GM23338 (cell line): ENCODE measurements around the gene SLC15A1. TPM values are rescaled to one million over a fixed set of nuclear protein-coding genes. Genes with fewer than 3 reads are reported as not detected.
A peak's percentile ranks its signal among the peaks of the same experiment; 100 is the strongest.

ENCODE experiments used
- ATAC-seq: fragments of 200-7000 bp; cut with Tn5 transposase; 3 replicates; pipeline ENCODE4 v1.9.1; 2020
- DNase-seq: peaks from one replicate; pipeline ENCODE4 v3.0.0-alpha.2; 2015; ENCODE audit warnings: low spot score
- H2AFZ ChIP-seq: fragments of 200-600 bp; sonication (generic); 2 replicates; pipeline ENCODE4 v1.8.0; 2016; ENCODE audit warnings: antibody characterized with exemption, mild to moderate bottlenecking, moderate library complexity
- H3F3A ChIP-seq: fragments of 200-600 bp; sonication (generic); replicated peaks from 2 replicates; pipeline ENCODE4 v1.8.0; 2017; ENCODE audit warnings: antibody characterized with exemption, mixed run types, low read depth
- H3K27ac ChIP-seq: fragments of 200-600 bp; sonication (generic); 2 replicates; pipeline ENCODE4 v1.6.1; 2016; ENCODE audit warnings: low read depth
- H3K27me3 ChIP-seq: fragments of 200-600 bp; sonication (generic); 2 replicates; pipeline ENCODE4 v1.8.0; 2016; ENCODE audit warnings: mild to moderate bottlenecking, mixed run types, moderate library complexity; ENCODE audit not compliant: insufficient read depth
- H3K36me3 ChIP-seq: fragments of 200-600 bp; sonication (generic); 2 replicates; pipeline ENCODE4 v1.8.0; 2016; ENCODE audit warnings: mild to moderate bottlenecking; ENCODE audit not compliant: insufficient read depth
- H3K4me1 ChIP-seq: fragments of 200-600 bp; sonication (generic); 2 replicates; pipeline ENCODE4 v1.8.0; 2016; ENCODE audit warnings: mild to moderate bottlenecking, moderate library complexity; ENCODE audit not compliant: insufficient read depth
- H3K4me2 ChIP-seq: fragments of 200-600 bp; sonication (generic); 2 replicates; pipeline ENCODE4 v1.7.1; 2017; ENCODE audit warnings: mixed run types
- H3K4me3 ChIP-seq: fragments of 200-600 bp; sonication (generic); 2 replicates; pipeline ENCODE4 v1.6.1; 2016; ENCODE audit warnings: mixed run types
- H3K79me2 ChIP-seq: fragments of 200-600 bp; sonication (generic); replicated peaks from 2 replicates; pipeline ENCODE4 v1.8.0; 2017; ENCODE audit warnings: mild to moderate bottlenecking; ENCODE audit not compliant: insufficient read depth
- H3K9me2 ChIP-seq: fragments of 200-600 bp; sonication (generic); 2 replicates; pipeline ENCODE4 v1.8.0; 2017; ENCODE audit not compliant: insufficient read depth
- H4K20me1 ChIP-seq: fragments of 200-600 bp; sonication (generic); replicated peaks from 2 replicates; pipeline ENCODE4 v1.8.0; 2017; ENCODE audit warnings: mild to moderate bottlenecking; ENCODE audit not compliant: insufficient read depth
- H3K27ac Mint-ChIP-seq: 2 replicates; pipeline ENCODE4 v1.8.0; 2020; ENCODE audit warnings: inconsistent platforms, mild to moderate bottlenecking, moderate library complexity, mixed read lengths
- H3K27me3 Mint-ChIP-seq: 3 replicates; pipeline ENCODE4 v1.8.0; 2022; ENCODE audit warnings: low read depth, mild to moderate bottlenecking, moderate library complexity, mixed read lengths, inconsistent platforms; ENCODE audit not compliant: insufficient read depth, poor library complexity
- H3K36me3 Mint-ChIP-seq: 3 replicates; pipeline ENCODE4 v1.8.0; 2021; ENCODE audit warnings: low read depth, mild to moderate bottlenecking, inconsistent platforms, moderate library complexity, mixed read lengths
- H3K4me1 Mint-ChIP-seq: 3 replicates; pipeline ENCODE4 v1.8.0; 2020; ENCODE audit warnings: mild to moderate bottlenecking, inconsistent platforms, mixed read lengths
- H3K4me3 Mint-ChIP-seq: 3 replicates; pipeline ENCODE4 v1.8.0; 2021; ENCODE audit warnings: moderate library complexity, mild to moderate bottlenecking, inconsistent platforms, mixed read lengths
- H3K9me3 Mint-ChIP-seq: 3 replicates; pipeline ENCODE4 v1.8.0; 2020; ENCODE audit warnings: moderate library complexity, mild to moderate bottlenecking, inconsistent platforms, mixed read lengths
- CREB1 ChIP-seq: fragments of 250-450 bp; sonication (Bioruptor Pico); IDR thresholded peaks from 2 replicates; pipeline ENCODE4 v1.5.0; 2020; ENCODE audit warnings: low read depth, mild to moderate bottlenecking, moderate library complexity
- ETS1 ChIP-seq: IDR thresholded peaks from 2 replicates; pipeline ENCODE4 v1.6.1; 2016; ENCODE audit warnings: antibody characterized with exemption
- EZH2 ChIP-seq: fragments of 200-600 bp; sonication (generic); IDR thresholded peaks from one replicate; pipeline ENCODE4 v1.8.0; 2017; ENCODE audit warnings: antibody characterized with exemption, mild to moderate bottlenecking, low read depth; ENCODE audit not compliant: unreplicated experiment
- EZH2phosphoT487 ChIP-seq: fragments of 200-600 bp; sonication (generic); IDR thresholded peaks from one replicate; pipeline ENCODE4 v1.8.1; 2018; ENCODE audit warnings: antibody characterized with exemption; ENCODE audit not compliant: unreplicated experiment
- JUNB ChIP-seq: IDR thresholded peaks from one replicate; pipeline ENCODE4 v1.6.1; 2016; ENCODE audit warnings: antibody characterized with exemption; ENCODE audit not compliant: unreplicated experiment
- NANOG ChIP-seq: IDR thresholded peaks from 2 replicates; pipeline ENCODE4 v1.6.1; 2016; ENCODE audit warnings: antibody characterized with exemption, borderline replicate concordance
- POLR2AphosphoS5 ChIP-seq: IDR thresholded peaks from 2 replicates; pipeline ENCODE4 v1.6.1; 2016; ENCODE audit warnings: antibody characterized with exemption, low read depth
- REST ChIP-seq: IDR thresholded peaks from one replicate; pipeline ENCODE4 v1.6.1; 2018; ENCODE audit warnings: antibody characterized with exemption; ENCODE audit not compliant: unreplicated experiment
- STAT1 ChIP-seq: IDR thresholded peaks from one replicate; pipeline ENCODE4 v1.6.1; 2016; ENCODE audit warnings: antibody characterized with exemption; ENCODE audit not compliant: unreplicated experiment
- ZNF114 ChIP-seq: fragments of 250-450 bp; sonication (Bioruptor Pico); IDR thresholded peaks from 2 replicates; pipeline ENCODE4 v1.5.0; 2020; ENCODE audit warnings: mild to moderate bottlenecking, moderate library complexity
- ZNF331 ChIP-seq: fragments of 250-450 bp; sonication (Bioruptor Pico); IDR thresholded peaks from 2 replicates; pipeline ENCODE4 v1.5.0; 2020; ENCODE audit warnings: low read depth, mild to moderate bottlenecking, moderate library complexity
- ZNF462 ChIP-seq: fragments of 250-450 bp; sonication (Bioruptor Pico); IDR thresholded peaks from 2 replicates; pipeline ENCODE4 v1.5.0; 2020; ENCODE audit warnings: mild to moderate bottlenecking, moderate library complexity
- polyA plus RNA-seq: library from polyadenylated mRNA; unstranded; fragments of >200 nt; fragmentation: Nextera tagmentation; extraction: Ambion mirVana; gene quantifications from 2 replicates; pipeline ENCODE4 v1.2.1, GENCODE V29; 2016
- total RNA-seq: library from RNA; depleted of rRNA; stranded (reverse); fragments of >200 nt; shearing (Covaris generic); gene quantifications from 2 replicates; pipeline ENCODE4 v1.2.3, GENCODE V29; 2014
- TF ChIP-seq, protein P1 (sequence below), 2 experiments: fragments of 200-600 bp in 1 of 2; sonication (generic) in 1 of 2; conservative IDR thresholded peaks; 2 replicates each; pipeline versions ENCODE4 v1.5.1 to v1.6.1; 2016 to 2017; ENCODE audit warnings: antibody characterized with exemption in 2 of 2, low read depth in 2 of 2, mild to moderate bottlenecking in 2 of 2, moderate library complexity in 1 of 2

SLC15A1 gene
- total and polyA plus RNA-seq, 2 experiments from 2014 or later = 1.6 to 3.0 TPM

DNA sequence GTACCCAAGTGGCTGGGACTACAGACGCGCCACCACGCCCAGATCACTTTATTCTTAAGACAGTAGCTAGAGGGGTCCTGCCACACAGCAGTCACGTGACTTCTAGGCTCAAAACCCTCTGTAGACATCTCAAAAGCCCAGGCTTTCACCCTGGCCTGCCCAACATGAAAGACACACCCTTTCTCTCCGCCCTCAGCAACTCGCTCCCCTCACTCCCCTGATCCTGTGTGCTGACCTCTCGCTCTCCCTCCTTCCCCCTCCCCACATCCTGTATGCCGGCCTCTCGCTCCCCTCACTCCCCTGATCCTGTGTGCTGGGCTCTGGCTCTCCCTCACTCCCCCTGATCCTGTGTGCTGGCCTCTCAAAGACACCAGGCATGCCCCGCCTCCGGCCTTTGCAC, 77.4 kb downstream of the SLC15A1 start:
- peaks cover 26% of the 10 kb centered on the region for H3K4me1 Mint-ChIP-seq
- TF ChIP-seq ZNF331 (no peak), ETS1 (no peak), POLR2AphosphoS5 (no peak), NANOG (no peak), EZH2 (no peak), ZNF462 (CRISPR knock-in tag) (no peak), EZH2phosphoT487 (no peak), ZNF114 (CRISPR knock-in tag) (no peak), STAT1 (no peak), CREB1 (no peak), REST (no peak), JUNB (no peak)
- TF ChIP-seq, protein P1, sequence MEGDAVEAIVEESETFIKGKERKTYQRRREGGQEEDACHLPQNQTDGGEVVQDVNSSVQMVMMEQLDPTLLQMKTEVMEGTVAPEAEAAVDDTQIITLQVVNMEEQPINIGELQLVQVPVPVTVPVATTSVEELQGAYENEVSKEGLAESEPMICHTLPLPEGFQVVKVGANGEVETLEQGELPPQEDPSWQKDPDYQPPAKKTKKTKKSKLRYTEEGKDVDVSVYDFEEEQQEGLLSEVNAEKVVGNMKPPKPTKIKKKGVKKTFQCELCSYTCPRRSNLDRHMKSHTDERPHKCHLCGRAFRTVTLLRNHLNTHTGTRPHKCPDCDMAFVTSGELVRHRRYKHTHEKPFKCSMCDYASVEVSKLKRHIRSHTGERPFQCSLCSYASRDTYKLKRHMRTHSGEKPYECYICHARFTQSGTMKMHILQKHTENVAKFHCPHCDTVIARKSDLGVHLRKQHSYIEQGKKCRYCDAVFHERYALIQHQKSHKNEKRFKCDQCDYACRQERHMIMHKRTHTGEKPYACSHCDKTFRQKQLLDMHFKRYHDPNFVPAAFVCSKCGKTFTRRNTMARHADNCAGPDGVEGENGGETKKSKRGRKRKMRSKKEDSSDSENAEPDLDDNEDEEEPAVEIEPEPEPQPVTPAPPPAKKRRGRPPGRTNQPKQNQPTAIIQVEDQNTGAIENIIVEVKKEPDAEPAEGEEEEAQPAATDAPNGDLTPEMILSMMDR (conservative IDR thresholded peaks at IDR 0.05; ENCODE audit: low read depth in 2 of 2) = no peak
- no peaks in the 10 kb centered on the region for H3K9me3 Mint-ChIP-seq
- no peaks in the 10 kb centered on the region for H4K20me1 ChIP-seq
- no peak overlapping the region for H3K27ac Mint-ChIP-seq
- H3K4me3 ChIP-seq = no peak overlapping the region
- no peaks in the 10 kb centered on the region for H3K79me2 ChIP-seq
- H3K27me3 Mint-ChIP-seq = peaks cover 2% of the 10 kb centered on the region
- DNase-seq (peak; percentile 59), ATAC-seq (peak; percentile 22)
- peak overlapping the region; percentile 63; the same call in 1 of the 2 replicates for H2AFZ ChIP-seq
- H3F3A ChIP-seq = no peaks in the 10 kb centered on the region
- H3K36me3 ChIP-seq = no peaks in the 10 kb centered on the region
- peaks cover 4% of the 10 kb centered on the region; the same call in 1 of the 2 replicates for H3K4me1 ChIP-seq
- H3K27ac ChIP-seq = no peak overlapping the region
- H3K4me2 ChIP-seq = no peak overlapping the region
- H3K27me3 ChIP-seq = no peaks in the 10 kb centered on the region
- H3K36me3 Mint-ChIP-seq = no peaks in the 10 kb centered on the region
- no peak overlapping the region for H3K4me3 Mint-ChIP-seq
- 0 out of 2 replicates have a peak, but pooled peaks cover 3% of the 10 kb centered on the region for H3K9me2 ChIP-seq
